GM19372 (cell line): ENCODE results near the gene NCK2.

Experiments
- ATAC-seq: cut with Tn5 transposase; IDR thresholded peaks from one replicate; pipeline ENCODE4 v1.9.1; 2021; ENCODE audit warnings: mild to moderate bottlenecking, low read depth, moderate library complexity; ENCODE audit not compliant: unreplicated experiment

NCK2 gene

DNA sequence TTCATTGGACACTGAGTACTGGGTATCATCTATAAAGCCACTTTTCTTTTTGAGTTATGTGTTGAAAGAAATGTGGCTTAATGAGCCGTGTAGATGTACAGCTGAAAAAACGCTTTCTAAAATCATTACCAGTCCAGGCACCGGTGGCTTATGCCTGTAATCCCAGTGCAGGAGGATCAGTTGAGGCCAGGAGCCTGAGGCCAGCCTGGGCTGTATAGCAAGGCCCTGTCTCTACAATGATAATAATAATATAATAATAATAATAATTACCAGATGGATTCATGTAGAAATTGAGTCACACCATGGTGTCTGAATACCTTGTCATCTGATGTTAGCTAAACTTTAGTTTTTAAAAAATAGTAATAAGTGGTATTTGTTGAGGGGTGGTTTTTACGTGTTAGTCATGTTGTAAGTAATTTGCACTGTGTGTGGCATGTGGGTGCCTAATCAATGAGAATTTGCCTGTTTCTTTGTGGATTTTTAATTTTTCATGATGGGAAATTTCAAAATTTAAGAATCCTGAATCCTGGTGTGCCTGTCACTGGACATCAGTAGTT lies 30.1 kb downstream of the NCK2 start:
- ATAC-seq, result no peak

DNA sequence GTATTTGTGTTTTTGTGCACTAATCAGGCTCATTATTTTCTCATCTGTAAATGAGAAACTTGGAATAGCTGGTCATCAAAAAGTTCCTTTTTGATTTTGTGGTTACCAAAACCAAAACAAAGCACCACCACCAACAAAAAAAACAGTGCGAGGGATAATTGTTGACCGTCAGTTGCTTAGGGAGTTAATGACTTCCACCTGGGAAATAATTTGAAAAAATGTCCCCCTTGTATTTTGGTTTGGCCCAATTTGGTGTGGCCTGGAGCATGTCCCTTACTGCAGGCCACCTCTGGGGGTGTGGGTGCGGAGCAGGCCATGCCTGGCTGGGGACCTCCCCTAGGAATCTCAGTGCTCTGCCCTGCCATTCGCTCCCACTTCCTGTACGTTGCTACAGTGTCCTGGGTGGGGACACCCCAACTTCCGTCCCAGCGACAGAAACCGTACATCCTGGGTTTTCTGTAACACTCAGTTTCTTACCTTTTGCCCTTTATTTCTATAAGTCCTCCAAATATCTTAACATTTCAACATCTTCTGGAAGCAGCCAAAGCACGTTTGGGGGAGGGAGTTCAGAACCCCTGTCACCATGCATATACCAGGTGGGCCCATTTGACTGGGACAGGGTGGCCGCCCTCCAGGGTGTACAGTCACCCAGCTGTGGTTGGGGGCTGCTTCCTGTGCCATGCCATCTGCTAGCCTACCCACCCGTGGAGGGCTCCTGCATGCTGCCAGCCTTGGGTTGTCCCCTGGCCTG lies 31.3 kb downstream of the NCK2 start:
- ATAC-seq, result no peak

DNA sequence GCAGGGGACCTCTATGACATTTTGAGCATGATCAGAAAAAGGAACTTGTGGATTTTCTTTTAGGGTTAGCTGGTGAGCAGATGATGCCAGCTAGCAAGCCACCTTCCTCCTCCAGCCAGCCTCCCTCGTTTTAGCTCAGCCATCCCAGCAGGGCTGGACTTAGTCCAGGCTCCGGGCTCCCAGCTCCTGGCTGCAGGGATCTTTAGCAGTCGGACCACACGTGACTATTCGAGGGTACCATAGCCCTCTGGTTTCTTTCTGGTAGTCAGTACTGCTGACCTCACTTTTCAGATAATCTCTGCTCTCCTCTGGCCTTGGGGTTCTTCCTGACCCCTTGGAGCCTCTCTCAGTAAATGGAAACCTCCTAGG lies 31.8 kb downstream of the NCK2 start:
- ATAC-seq, result no peak

DNA sequence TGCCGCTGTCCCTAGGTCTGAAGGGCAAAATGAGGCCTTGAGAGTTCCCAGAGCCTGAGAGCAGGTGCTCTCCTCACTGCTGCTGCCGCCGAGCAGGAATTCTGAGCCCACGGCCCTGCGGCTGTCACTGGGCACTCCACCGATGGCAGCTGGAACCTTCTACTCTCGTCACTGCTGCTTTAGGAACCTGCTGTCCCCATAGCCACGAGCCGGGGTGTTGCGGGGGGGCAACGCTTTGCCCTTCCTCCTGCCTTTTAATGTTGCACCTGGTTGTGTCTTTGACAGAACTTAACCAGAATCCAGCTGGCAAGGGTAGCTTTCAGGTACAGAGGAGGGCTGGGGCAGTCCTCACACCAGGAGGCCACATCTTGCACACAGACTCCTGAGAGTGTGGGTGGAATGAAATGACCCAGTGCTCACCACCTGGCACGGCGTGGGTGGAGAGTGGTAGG lies 32.3 kb downstream of the NCK2 start:
- no peak for ATAC-seq

DNA sequence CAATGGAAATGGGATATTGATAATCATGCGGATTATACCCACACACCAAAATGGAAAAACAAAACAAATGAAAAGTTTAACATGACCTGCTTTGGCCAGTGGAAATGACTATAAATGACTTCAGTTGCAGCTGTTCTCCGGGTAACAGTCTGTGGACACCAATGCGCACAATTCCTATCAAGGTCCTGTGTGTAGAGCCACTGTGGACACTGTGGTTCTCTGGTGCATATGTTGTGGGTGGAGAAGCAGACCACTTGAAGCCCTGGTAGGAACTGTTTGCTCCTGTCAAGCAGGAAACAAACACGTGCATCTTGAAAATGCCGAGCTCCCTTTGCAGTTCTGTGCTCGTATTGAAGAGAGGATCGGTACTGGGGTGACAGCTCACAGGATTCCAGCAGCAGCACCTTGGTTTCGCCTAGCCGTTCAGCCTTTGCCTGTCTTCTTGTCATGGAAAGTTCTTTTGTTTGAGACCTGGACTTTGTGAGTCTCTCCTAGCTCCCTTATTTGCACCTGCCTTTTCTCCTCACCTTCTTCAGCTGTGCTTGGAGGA lies 32.9 kb downstream of the NCK2 start:
- ATAC-seq, result no peak

DNA sequence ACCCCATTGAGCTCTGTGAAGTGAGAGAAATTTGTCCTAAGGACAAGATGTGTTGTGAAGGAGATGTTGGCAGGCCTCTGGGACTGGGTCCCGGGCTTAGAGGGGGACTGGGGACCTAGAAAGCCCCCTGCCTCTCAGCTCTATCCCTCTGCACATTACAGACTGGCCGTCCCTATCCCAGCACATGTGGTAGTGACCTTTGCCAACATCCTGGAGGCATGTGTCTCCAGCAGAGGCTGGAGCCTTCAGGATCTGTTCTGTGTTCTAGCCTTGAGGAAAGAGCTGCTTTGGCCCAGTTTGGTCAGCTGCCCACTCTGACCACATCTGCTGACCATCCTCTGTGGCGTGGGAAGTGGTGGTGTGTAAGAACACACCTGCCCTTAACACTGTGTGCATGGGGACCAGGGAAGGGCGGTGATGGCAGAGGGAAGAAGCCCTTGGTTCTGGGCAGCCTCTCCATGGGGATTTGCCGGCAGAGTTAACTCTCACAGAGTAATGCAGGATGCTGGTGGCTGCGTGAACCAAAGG lies 33.4 kb downstream of the NCK2 start:
- no peak for ATAC-seq

DNA sequence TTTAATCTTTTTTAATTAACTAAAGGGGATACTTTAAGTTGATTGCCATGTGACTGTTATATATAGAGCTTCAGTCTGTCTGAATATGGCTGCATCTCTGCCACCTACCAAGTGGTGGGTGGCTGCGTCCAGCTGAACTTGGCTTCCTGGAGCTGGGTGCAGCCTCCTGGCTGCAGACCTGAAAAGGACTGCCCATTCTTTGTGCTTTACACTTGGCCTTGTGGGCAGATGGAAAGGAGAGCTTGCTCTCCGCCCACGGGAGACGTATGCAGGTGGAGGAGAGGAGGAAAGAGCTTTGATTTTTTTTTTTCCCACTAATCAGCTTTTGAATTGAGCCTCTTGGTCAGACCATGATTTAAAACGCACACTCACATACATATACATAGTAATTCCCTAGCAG lies 34.7 kb downstream of the NCK2 start:
- no peak for ATAC-seq

DNA sequence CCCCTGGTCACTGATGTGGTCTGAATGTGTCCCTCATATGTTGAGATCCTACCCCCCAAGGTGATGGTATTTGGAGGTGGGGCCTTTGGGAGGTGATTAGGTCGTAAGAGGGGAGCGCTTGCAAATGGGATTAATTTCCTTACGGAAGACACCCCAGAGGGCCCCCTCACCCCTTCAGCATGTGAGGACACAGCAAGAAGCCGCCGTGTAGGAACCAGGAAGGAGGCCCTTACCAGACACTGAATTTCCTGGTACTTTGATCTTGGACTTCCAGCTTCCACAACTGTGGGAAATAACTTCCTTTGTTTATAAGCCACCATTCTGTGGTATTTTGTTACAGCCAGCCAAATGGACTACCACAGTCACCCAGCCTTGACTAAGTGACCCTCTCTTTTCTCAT lies 35.9 kb downstream of the NCK2 start:
- ATAC-seq, result no peak

DNA sequence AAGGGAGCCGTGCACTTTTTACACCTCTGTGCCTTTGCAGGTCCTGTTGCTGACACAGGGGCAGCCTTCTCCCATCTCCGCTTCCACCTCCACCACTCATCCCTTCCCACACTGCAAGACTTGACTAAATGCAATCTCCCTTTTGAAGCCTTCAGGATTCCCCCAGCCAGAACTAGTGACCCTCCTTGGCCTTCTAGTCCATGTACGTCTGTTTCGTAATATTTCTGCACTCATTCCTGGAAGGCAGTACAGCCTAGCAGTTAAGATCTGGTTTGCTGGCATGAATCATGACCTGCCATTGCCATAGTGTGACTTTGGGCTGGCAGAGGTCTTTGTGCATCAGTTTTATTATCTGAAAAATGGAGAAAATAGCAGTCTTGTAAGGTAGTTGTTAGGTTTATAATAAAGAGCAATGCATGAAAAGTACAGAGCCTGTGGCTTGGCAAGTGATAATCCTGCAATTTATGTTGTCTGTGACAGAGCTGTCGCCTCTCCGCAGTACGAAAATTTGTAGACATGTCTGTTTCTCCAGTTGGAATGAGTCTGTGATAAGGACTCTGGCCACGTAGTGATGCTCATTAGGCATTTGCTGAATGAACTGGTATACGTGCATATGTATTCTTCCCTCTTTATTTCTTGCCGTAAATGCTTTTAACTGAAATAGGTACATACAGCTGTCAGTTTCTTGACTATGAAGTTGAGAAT lies 36.7 kb downstream of the NCK2 start:
- ATAC-seq, result no peak

DNA sequence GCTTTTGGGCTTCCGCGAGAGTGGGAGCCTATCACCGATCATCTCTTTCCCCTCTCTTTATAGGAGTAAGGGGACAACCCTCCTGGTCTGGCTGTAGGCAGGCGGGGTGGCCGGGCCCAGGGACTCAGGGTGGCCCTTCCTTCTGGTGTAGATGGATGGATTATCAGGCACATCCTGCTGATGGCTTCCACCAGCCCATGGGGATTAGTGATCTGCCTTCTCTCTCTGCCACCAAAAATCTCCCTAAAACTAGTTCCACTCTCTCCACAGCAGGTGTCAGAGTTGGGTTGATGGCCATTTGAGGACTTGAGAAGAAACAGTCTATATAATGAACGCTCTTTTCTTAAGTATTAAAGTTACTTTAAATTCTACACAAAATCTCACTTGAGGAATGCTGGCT lies 37.4 kb downstream of the NCK2 start:
- no peak for ATAC-seq

DNA sequence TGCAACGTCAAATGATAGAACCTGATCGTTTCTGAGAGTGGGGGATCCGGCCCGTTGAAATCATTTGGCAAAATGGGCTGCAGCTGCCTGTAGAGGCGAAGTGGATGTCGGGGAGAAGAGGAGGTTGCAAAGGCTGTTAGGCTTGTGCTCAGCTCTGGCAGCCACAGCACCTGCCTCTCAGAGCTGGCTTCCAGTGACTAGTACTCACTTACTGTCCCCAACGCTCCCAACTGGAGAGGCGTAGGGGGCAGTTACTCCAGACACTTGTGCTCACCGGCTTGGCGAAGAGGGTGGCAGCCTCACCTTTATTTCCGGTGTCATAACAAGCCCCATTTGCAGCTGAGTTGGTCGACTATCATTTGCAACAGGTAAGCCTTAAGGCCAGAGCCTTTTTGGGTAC lies 37.9 kb downstream of the NCK2 start:
- ATAC-seq, result no peak

DNA sequence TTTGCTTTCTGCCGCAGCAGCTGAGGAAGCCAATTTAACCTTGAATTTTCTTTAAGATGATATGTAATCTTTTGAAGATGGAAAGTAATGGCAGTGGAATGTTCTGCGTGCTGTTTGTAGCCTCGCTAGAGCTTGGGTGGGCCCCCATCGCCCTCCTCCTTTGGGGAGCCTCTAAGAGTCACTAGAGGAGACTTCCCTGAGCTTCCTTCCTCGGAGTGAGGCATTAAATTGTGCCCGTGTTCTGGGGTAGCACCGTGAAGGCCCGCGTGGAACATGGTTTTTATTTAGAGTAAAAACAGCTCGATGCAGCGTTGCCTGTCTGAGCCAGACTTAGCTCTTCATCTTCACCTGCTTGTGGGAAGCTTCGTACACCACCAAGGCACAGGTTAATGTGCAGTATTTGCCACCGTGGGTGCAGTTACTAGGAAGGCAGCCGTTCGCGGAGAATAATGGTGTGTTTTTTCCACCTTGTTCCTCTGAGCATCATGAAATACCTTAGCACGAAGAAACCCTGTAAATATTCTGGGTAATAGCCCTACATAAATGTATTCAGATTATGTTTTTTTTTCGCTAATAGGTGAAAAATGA lies 38.5 kb downstream of the NCK2 start:
- no peak for ATAC-seq

DNA sequence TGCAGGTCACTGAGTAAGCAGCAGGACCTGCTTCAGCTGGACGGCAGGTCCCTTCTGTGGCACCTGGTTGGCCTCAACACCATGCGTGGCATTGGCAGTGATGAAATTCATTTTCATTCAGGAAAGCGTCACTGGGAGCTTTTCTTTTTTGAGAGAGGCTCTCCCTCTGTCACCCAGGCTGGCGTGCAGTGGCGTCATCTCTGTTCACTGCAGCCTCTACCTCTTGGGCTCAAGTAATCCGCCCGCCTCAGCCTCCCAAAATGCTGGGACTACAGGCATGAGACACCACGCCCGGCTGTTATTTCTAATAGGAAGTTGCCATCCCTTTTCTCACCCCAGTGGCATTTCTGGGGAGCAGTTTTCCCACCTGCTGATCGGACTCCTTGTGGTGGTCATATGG lies 39.3 kb downstream of the NCK2 start:
- no peak for ATAC-seq

DNA sequence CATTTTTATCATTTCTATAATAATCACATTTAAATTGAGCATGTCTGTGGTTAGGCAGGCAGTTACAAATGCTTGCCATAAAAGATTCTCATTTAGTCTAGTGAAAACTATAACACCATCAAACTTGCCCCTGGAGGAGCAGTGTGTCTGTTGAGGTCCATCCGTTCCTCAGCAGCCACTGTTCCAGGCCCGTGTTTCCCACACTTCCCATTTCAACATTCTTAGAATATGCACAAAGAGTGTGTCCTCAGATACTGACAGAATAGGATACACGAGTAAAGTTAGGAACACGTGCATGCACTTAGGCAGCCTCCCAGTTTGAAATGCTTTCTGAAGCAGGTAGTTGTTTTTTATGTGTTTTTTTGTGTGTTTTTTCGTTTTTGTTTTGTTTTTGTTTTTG lies 39.9 kb downstream of the NCK2 start:
- no peak for ATAC-seq

DNA sequence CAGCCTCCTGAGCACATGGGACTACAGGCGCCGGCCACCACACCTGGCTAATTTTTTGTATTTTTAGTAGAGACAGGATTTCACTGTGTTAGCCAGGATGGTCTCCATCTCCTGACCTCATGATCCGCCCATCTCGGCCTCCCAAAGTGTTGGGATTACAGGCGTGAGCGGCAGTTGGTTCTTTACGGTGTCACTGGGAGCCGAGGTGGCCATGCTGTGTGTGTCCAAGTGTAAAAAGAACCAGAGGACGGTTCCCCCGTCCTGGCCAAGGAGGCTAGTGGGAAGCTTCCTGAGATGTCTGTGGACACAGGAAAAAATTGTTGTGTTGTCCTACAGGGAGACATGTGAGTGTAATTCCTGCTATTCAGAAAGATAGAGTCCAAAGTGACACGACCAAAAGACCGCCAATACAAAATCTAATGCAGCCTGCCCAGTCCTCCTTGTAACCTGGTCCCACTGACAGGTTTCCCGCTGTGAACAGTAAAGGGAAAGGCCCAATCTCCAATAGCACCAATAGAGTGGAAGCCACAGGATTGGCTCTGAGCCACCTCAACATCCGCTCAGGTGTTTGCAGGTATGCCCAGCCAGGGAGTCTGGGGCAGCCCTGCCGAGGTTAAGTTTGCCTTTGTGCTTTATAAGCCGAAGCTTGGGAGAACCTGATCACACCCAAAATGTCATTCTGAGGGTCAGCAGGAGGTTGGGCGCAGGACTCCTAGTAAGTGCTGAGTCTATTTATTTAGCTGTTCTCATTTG lies 40.6 kb downstream of the NCK2 start:
- ATAC-seq, result no peak

DNA sequence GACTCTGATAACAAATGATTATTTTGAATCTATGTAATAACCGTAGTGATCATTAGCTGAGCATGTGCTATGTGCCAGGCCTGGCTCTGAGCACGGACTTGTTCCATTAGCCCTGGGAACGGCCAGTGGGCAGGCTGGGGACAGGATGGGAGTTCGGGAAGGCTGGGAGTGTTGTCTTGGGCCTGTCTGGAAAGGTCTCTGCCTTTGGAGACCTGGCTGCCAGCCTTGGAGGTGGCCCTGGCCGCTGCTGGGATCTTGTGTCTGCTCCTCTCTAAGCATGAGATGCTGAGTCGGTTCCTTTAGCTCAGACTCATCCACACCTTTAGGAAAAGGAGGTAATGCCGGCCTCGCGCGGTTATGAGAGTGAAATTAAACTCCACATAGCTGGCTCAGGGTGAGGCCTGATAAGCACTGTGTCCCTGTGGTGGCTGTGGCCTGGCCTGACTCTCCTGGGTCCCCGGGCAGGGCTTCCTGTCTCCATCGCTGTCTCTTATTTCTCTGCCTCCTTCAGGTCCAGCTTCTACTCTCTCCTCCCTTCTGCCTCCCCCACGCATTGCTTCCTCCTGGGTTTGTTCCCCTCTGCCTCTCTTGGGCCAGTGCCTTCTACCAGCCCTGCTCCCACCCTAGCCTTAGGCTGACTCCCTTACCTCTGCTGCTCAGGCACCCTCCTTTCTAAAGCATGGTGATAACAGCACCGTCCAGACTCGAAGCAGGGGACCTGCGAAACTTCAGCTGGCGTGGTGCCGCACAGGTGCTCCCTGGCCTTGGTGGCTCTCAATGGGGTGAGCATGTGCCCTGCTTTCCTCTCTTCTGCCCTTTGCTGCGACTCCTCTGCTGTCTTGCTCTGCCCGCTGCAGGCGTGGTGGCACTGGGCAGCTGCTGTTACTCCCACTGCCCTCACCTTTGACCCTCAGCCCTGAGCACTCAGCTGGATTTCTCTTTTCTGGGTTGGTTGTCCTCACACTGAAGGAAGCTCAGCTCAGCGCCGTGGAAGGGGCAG lies 41.8 kb downstream of the NCK2 start:
- ATAC-seq, result no peak

DNA sequence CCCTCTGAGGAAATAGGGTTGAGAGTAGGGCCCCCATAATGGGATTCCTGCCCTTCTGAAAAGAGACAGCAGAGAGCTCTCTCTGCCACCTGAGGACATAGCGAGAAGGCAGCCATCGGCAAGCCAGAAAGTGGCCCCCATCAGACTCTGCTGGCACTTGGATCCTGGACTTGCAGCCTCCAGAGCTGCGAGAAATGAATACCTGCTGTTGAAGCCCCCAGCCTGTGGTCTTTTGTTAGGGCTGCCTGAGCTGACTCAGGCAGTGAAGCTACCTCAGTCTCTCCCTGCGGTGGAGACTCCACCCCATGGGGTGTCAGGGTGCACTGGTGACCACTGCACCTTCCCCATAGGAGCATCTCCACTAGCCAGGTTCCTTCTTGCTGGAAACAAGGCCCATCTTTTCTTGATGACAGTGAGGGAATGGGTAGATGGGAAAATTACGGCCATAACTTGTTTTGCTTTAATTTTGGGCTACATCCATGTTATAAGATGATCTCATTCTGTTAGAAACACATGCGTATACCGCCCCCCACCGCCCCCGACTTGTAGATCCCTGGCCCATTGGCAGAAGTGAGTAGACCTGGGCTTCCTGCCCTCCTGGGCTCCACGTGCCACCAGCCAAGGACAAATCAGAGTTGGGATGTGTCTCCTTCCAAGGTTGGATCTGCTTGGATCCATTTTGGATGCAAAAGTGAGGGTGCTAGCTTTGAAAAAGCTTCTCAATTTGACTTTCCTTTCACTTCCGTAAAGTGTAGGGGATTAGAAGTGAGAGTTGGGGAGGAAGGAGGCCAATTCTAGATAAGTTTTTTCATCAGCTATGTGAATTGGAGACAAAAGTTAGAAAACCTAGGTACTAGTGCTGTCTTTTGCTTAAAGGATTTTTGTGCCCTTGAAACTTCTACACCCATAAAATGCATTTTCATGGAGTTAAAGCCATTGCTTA lies 42.9 kb downstream of the NCK2 start:
- ATAC-seq, result no peak

DNA sequence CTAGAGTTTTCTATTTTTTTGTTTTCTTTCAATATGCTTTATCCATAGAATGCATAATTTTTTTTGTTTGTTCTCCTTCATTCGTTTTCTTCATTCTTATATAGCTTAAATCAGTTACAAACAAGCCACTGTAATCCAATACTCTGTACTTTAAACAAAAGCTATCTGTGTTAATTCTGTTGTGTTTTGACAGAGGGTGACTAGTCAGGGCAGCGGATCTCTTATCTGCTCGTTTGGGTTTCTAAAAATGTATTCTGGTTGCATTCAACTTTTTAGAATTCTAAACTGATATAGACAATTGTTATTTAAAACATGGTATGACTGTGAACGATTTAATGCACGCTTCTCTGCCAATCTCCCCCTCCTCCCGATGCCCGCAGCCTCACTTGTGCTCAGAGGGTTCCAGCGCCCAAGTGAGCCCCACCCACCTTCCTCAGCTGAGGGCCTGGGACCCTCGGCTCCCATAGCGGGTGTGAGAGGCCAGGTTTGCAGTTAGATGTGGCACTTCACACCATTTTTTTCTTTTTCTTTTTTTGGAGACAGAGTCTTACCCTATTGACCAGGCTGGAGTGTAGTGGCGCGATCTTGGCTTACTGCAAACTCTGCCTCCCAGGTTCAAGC lies 44.1 kb downstream of the NCK2 start:
- ATAC-seq, result no peak
